Spleen (tissue), 7 donors: ENCODE data around the gene FAH.

Experiments used
- CTCF ChIP-seq, 11 experiments: fragments of 200-600 bp in 7 of 11; fragments of 450-650 bp in 4 of 11; sonication (generic) in 4 of 11; IDR thresholded peaks in 8 of 11; conservative IDR thresholded peaks in 3 of 11; 1 replicate in 7 of 11; 2 replicates in 4 of 11; pipeline versions ENCODE4 v1.4.0 to v1.8.0; 2016 to 2021; ENCODE audit warnings: antibody characterized with exemption in 11 of 11, inconsistent platforms in 4 of 11, mild to moderate bottlenecking in 1 of 11
- POLR2AphosphoS5 ChIP-seq, 3 donors: sonication (generic); formaldehyde crosslinking; IDR thresholded peaks; one replicate each; pipeline ENCODE4 v1.5.1; 2017; ENCODE audit warnings: antibody characterized with exemption in 3 of 3
- donor health status: DM: no; HTN: no; CAD: no; lungs with moderate emphysema.
- donor health status: DM: no; HTN: no; CAD: no.
- donor health status: DM: no; HTN: no; CAD: no.

GRCh38 chr15:80123034-80123433 lies 29.8 kb upstream of the FAH start:
- no peak for TF ChIP-seq CTCF (IDR thresholded peaks at IDR 0.05 in 8 of 11, conservative IDR thresholded peaks at IDR 0.05 in 3 of 11)
- no peak for TF ChIP-seq POLR2AphosphoS5 (IDR thresholded peaks at IDR 0.05)
